ENCODE measurements around the gene FCN3. TPM values are rescaled to one million over a fixed set of nuclear protein-coding genes. Genes with fewer than 3 reads are reported as not detected.

FCN3 gene
- total and polyA plus RNA-seq, 9 of the 15 experiments (the other 6 are each of a cell fraction or from before 2014, with no cell fraction given), result 0.49 TPM; not detected in 8

DNA sequence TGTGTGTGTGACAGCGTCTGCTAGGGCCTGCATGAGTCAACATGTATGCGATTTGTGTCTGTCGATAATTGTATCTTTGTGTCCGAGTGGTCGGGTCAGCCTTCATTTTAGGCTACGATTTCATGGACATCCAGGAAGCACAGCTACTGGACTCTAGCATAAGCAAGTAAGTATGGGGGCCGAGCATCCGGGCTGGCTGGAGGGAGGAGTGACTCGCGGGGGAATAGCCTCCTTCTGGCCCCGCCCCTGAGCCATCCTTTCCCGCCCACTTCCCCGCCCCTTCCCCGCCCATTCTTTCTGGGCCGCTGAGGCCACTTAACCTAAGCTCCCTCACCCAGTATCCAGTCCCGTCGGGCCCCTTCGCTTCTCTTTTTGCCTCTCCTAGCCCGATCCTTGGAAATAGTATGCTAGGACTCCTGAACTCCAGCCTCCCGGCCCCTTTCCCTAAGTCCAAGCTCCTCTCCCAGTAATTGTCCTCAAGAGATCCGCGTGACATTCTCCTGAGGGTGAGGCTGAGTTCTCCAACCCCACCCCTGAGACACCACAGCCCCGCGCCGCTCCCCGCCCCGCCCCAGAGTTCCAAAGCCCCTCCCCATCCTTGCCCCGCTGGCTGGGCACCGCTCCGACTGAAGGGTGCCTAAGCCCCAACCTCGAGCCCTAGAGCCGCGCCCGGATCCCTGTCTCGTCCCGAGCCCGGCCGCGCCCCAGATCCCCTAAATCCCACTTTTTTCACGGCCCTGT, 9.1 kb downstream of the FCN3 start (continued):
- TF ChIP-seq PRMT5 (CRISPR knock-in tag; IDR thresholded peaks at IDR 0.05) (no peak), FOS (IDR thresholded peaks at IDR 0.05; ENCODE audit: extremely low read depth, insufficient read length) (no peak), HMGN3 (IDR thresholded peaks at IDR 0.05; ENCODE audit: borderline replicate concordance, extremely low read depth, insufficient read length, low read depth, low read length) (peak; percentile 6), SMAD3 (CRISPR knock-in tag; conservative IDR thresholded peaks at IDR 0.05) (no peak), IFI16 (CRISPR knock-in tag; IDR thresholded peaks at IDR 0.05) (no peak), SRSF7 (optimal IDR thresholded peaks at IDR 0.05; ENCODE audit: low read depth, low read length) (no peak), KAT2B (IDR thresholded peaks at IDR 0.05; ENCODE audit: low read depth, low read length) (no peak), PHF8 (IDR thresholded peaks at IDR 0.05; ENCODE audit: borderline replicate concordance, low read length) (no peak), CHD2 (IDR thresholded peaks at IDR 0.05; ENCODE audit: low read depth, low read length) (no peak), MBD2 (IDR thresholded peaks at IDR 0.05; ENCODE audit: borderline replicate concordance, low read depth) (no peak; the same call in 1 of the 2 replicates), CTBP1 (IDR thresholded peaks at IDR 0.05; ENCODE audit: borderline replicate concordance) (no peak; the same call in 1 of the 2 replicates), GABPB2 (CRISPR knock-in tag; conservative IDR thresholded peaks at IDR 0.05) (no peak), HMG20B (CRISPR knock-in tag; IDR thresholded peaks at IDR 0.05) (no peak), HMG20A (CRISPR knock-in tag; conservative IDR thresholded peaks at IDR 0.05) (no peak), JUND (IDR thresholded peaks at IDR 0.05; ENCODE audit: borderline replicate concordance, low read depth, low read length) (peak; percentile 82), JUND (tag; IDR thresholded peaks at IDR 0.05; ENCODE audit: borderline replicate concordance, low read depth, low read length) (no peak), PCBP2 (IDR thresholded peaks at IDR 0.05; ENCODE audit: low read depth, low read length, poor library complexity, severe bottlenecking) (no peak), C11orf30 (IDR thresholded peaks at IDR 0.05; ENCODE audit: low read depth) (no peak), ZNF133 (CRISPR knock-in tag; IDR thresholded peaks at IDR 0.05) (no peak)
- TF ChIP-seq, protein P1, sequence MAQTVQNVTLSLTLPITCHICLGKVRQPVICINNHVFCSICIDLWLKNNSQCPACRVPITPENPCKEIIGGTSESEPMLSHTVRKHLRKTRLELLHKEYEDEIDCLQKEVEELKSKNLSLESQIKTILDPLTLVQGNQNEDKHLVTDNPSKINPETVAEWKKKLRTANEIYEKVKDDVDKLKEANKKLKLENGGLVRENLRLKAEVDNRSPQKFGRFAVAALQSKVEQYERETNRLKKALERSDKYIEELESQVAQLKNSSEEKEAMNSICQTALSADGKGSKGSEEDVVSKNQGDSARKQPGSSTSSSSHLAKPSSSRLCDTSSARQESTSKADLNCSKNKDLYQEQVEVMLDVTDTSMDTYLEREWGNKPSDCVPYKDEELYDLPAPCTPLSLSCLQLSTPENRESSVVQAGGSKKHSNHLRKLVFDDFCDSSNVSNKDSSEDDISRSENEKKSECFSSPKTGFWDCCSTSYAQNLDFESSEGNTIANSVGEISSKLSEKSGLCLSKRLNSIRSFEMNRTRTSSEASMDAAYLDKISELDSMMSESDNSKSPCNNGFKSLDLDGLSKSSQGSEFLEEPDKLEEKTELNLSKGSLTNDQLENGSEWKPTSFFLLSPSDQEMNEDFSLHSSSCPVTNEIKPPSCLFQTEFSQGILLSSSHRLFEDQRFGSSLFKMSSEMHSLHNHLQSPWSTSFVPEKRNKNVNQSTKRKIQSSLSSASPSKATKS (CRISPR knock-in tag; IDR thresholded peaks at IDR 0.05), result no peak
- TF ChIP-seq, protein P2, sequence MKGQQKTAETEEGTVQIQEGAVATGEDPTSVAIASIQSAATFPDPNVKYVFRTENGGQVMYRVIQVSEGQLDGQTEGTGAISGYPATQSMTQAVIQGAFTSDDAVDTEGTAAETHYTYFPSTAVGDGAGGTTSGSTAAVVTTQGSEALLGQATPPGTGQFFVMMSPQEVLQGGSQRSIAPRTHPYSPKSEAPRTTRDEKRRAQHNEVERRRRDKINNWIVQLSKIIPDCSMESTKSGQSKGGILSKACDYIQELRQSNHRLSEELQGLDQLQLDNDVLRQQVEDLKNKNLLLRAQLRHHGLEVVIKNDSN (CRISPR knock-in tag; IDR thresholded peaks at IDR 0.05), result no peak
- TF ChIP-seq, protein P3, sequence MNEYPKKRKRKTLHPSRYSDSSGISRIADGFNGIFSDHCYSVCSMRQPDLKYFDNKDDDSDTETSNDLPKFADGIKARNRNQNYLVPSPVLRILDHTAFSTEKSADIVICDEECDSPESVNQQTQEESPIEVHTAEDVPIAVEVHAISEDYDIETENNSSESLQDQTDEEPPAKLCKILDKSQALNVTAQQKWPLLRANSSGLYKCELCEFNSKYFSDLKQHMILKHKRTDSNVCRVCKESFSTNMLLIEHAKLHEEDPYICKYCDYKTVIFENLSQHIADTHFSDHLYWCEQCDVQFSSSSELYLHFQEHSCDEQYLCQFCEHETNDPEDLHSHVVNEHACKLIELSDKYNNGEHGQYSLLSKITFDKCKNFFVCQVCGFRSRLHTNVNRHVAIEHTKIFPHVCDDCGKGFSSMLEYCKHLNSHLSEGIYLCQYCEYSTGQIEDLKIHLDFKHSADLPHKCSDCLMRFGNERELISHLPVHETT (CRISPR knock-in tag; conservative IDR thresholded peaks at IDR 0.05 in 1 of 2, IDR thresholded peaks at IDR 0.05 in 1 of 2), result no peak; a peak in 1 of 4 replicates
- TF ChIP-seq, protein P4, sequence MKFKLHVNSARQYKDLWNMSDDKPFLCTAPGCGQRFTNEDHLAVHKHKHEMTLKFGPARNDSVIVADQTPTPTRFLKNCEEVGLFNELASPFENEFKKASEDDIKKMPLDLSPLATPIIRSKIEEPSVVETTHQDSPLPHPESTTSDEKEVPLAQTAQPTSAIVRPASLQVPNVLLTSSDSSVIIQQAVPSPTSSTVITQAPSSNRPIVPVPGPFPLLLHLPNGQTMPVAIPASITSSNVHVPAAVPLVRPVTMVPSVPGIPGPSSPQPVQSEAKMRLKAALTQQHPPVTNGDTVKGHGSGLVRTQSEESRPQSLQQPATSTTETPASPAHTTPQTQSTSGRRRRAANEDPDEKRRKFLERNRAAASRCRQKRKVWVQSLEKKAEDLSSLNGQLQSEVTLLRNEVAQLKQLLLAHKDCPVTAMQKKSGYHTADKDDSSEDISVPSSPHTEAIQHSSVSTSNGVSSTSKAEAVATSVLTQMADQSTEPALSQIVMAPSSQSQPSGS (CRISPR knock-in tag; IDR thresholded peaks at IDR 0.05), result no peak
